ENCODE results near the gene TMEM138. TPM values are rescaled to one million over a fixed set of nuclear protein-coding genes. Genes with fewer than 3 reads are reported as not detected.

The TMEM138 gene
- total and polyA plus RNA-seq, 4 donors = 13.5 to 39.6 (median 24.2) TPM

DNA sequence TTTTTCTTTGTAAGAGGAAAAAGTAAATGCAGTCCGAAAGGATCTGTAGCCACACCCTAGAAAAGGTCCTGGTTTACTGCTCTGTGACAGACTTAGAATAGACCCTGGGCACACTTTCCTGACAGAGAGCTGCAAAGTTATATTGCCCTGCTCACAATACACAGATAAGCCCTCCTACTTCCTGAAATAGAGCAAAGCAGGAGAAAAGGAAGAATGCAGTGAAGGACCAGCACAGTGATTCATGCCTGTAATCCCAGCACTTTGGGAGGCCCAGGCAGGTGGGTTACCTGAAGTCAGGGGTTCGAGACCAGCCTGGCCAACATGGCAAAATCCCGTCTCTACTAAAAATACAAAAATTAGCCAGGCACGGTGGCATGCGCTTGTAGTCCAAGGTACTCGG is 2.7 kb upstream of the TMEM138 start:
- no peaks in the 10 kb centered on the region for H3K9me3 ChIP-seq (ENCODE audit: control insufficient read depth in 4 of 4, low read length in 3 of 4)
- TF ChIP-seq SP1 (IDR thresholded peaks at IDR 0.05) = no peak
- TF ChIP-seq YY1 (IDR thresholded peaks at IDR 0.05) = no peak
- TF ChIP-seq NR2F2 (IDR thresholded peaks at IDR 0.05) = no peak
- TF ChIP-seq, protein P1, sequence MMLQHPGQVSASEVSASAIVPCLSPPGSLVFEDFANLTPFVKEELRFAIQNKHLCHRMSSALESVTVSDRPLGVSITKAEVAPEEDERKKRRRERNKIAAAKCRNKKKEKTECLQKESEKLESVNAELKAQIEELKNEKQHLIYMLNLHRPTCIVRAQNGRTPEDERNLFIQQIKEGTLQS (IDR thresholded peaks at IDR 0.05) = no peak
- no peak for TF ChIP-seq RAD21 (IDR thresholded peaks at IDR 0.05)
- TF ChIP-seq MAX (IDR thresholded peaks at IDR 0.05) = no peak
- no peak for TF ChIP-seq RXRA (IDR thresholded peaks at IDR 0.05)
- TF ChIP-seq, protein P2, sequence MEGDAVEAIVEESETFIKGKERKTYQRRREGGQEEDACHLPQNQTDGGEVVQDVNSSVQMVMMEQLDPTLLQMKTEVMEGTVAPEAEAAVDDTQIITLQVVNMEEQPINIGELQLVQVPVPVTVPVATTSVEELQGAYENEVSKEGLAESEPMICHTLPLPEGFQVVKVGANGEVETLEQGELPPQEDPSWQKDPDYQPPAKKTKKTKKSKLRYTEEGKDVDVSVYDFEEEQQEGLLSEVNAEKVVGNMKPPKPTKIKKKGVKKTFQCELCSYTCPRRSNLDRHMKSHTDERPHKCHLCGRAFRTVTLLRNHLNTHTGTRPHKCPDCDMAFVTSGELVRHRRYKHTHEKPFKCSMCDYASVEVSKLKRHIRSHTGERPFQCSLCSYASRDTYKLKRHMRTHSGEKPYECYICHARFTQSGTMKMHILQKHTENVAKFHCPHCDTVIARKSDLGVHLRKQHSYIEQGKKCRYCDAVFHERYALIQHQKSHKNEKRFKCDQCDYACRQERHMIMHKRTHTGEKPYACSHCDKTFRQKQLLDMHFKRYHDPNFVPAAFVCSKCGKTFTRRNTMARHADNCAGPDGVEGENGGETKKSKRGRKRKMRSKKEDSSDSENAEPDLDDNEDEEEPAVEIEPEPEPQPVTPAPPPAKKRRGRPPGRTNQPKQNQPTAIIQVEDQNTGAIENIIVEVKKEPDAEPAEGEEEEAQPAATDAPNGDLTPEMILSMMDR (IDR thresholded peaks at IDR 0.05; ENCODE audit: low read depth, low read length, missing input control) = no peak
- TF ChIP-seq, protein P3, sequence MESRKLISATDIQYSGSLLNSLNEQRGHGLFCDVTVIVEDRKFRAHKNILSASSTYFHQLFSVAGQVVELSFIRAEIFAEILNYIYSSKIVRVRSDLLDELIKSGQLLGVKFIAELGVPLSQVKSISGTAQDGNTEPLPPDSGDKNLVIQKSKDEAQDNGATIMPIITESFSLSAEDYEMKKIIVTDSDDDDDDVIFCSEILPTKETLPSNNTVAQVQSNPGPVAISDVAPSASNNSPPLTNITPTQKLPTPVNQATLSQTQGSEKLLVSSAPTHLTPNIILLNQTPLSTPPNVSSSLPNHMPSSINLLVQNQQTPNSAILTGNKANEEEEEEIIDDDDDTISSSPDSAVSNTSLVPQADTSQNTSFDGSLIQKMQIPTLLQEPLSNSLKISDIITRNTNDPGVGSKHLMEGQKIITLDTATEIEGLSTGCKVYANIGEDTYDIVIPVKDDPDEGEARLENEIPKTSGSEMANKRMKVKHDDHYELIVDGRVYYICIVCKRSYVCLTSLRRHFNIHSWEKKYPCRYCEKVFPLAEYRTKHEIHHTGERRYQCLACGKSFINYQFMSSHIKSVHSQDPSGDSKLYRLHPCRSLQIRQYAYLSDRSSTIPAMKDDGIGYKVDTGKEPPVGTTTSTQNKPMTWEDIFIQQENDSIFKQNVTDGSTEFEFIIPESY (IDR thresholded peaks at IDR 0.05) = no peak
- no peak for TF ChIP-seq FOXA2 (IDR thresholded peaks at IDR 0.05)
- TF ChIP-seq GABPA (IDR thresholded peaks at IDR 0.05 in 1 of 2, conservative IDR thresholded peaks at IDR 0.05 in 1 of 2) = no peak
- no peak overlapping the region for H3K27ac ChIP-seq (ENCODE audit: low read depth in 1 of 2, low read length in 2 of 2)
- no peak overlapping the region for H3K9ac ChIP-seq (ENCODE audit: low read depth in 1 of 2, low read length in 2 of 2)
- peaks cover 0 to 6% (median 2%) of the 10 kb centered on the region in 4 donors for H3K36me3 ChIP-seq (ENCODE audit: control insufficient read depth in 4 of 4, insufficient read depth in 3 of 4, low read depth in 1 of 4, low read length in 3 of 4)
- H3K4me1 ChIP-seq (ENCODE audit: control insufficient read depth in 4 of 4, insufficient read depth in 4 of 4, low read length in 3 of 4) = peaks cover 2 to 24% (median 16%) of the 10 kb centered on the region in 4 donors
- no peaks in the 10 kb centered on the region for H3K27me3 ChIP-seq (ENCODE audit: control insufficient read depth in 4 of 4, insufficient read depth in 4 of 4, low read length in 3 of 4)
- 84% methylated on average over 6 of the region's 6 CpGs for WGBS
- no peak for DNase-seq (ENCODE audit: low spot score)
- H3K4me3 ChIP-seq (ENCODE audit: low read depth in 1 of 3, low read length in 3 of 3) = no peak overlapping the region

DNA sequence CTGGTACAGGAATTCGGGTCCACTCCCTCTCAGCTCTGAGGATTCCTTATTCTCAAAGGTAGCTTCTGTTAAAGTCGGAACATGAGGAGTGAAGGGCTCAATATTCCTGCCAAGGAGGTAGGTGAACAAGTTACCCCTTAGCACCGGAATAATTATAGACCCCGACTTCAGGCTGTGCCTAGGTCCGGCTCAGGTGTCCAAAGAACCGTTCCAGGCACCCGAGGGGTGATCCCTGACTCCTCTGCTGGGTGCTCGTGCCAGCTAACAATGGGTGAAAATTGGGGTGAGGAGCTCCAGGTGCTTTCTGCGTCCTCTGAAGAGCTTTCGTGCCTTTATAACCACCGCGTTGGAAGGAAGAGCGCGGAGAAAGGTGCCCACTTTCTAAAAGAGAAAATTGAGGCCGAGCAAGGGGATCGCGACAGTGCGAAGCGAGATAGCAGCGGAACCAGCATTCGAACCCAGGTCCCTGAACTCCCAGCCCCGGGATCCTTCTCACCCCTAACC is 885 bp upstream of the TMEM138 start:
- Histone ChIP-seq H3K4me1 (ENCODE audit: control insufficient read depth in 4 of 4, insufficient read depth in 4 of 4, low read length in 3 of 4) (peaks cover 2 to 24% (median 16%) of the 10 kb centered on the region in 4 donors), H3K27me3 (ENCODE audit: control insufficient read depth in 4 of 4, insufficient read depth in 4 of 4, low read length in 3 of 4) (no peaks in the 10 kb centered on the region), H3K36me3 (ENCODE audit: control insufficient read depth in 4 of 4, insufficient read depth in 3 of 4, low read depth in 1 of 4, low read length in 3 of 4) (peaks cover 2 to 13% (median 9%) of the 10 kb centered on the region in 4 donors), H3K27ac (ENCODE audit: low read depth in 1 of 2, low read length in 2 of 2) (peak overlapping the region; percentile 98), H3K9ac (ENCODE audit: low read depth in 1 of 2, low read length in 2 of 2) (peak overlapping the region; percentile 88 to 89), H3K4me3 (ENCODE audit: low read depth in 1 of 3, low read length in 3 of 3) (peak overlapping the region; percentile 82 to 92 (median 86)), H3K9me3 (ENCODE audit: control insufficient read depth in 4 of 4, low read length in 3 of 4) (no peaks in the 10 kb centered on the region)
- no peak for DNase-seq (ENCODE audit: low spot score)
- TF ChIP-seq, protein P2 (IDR thresholded peaks at IDR 0.05; ENCODE audit: low read depth, low read length, missing input control) = no peak
- TF ChIP-seq JUND (IDR thresholded peaks at IDR 0.05) (no peak), TAF1 (conservative IDR thresholded peaks at IDR 0.05) (no peak), EGR1 (IDR thresholded peaks at IDR 0.05; ENCODE audit: low read depth in 2 of 2) (no peak), FOXA1 (IDR thresholded peaks at IDR 0.05) (no peak), RAD21 (IDR thresholded peaks at IDR 0.05) (no peak), HNF4G (IDR thresholded peaks at IDR 0.05) (no peak), GABPA (IDR thresholded peaks at IDR 0.05 in 1 of 2, conservative IDR thresholded peaks at IDR 0.05 in 1 of 2) (no peak)
- TF ChIP-seq, protein P1 (IDR thresholded peaks at IDR 0.05) = no peak
- 3% methylated on average over 22 of the region's 22 CpGs for WGBS
